ENCODE measurements around the gene MAPKBP1.

Gene MAPKBP1

GRCh38 chr15:41860049-41860828, 86.0 kb downstream of the MAPKBP1 start:
- Histone ChIP-seq H3K9me3 (replicated peaks; ENCODE audit: insufficient read depth, low read length) (no peaks in the 10 kb centered on the region), H3K79me2 (ENCODE audit: low read length) (no peaks in the 10 kb centered on the region), H2AFZ (ENCODE audit: low read length) (no peak overlapping the region), H3K4me1 (ENCODE audit: low read length) (no peaks in the 10 kb centered on the region; the same call in 1 of the 2 replicates), H3K27me3 (replicated peaks; ENCODE audit: insufficient read depth, low read length) (peaks cover 38% of the 10 kb centered on the region), H3F3A (ENCODE audit: insufficient read depth, low read length) (no peaks in the 10 kb centered on the region), H3K4me3 (ENCODE audit: low read length) (no peak overlapping the region), H4K20me1 (ENCODE audit: insufficient read depth, low read length) (no peaks in the 10 kb centered on the region), H3K4me2 (ENCODE audit: low read depth, low read length) (no peak overlapping the region), H3K9ac (ENCODE audit: low read length) (no peak overlapping the region), H3K27ac (ENCODE audit: low read length) (no peak overlapping the region), H3K9me2 (replicated peaks; ENCODE audit: insufficient read depth, low read length) (no peaks in the 10 kb centered on the region), H3K36me3 (replicated peaks; ENCODE audit: insufficient read depth, low read length) (no peaks in the 10 kb centered on the region)
- TF ChIP-seq EZH2phosphoT487 (IDR thresholded peaks at IDR 0.05; ENCODE audit: low read length) (no peak), CTCF (IDR thresholded peaks at IDR 0.05; ENCODE audit: low read length) (no peak), EZH2 (optimal IDR thresholded peaks at IDR 0.05; ENCODE audit: low read depth, low read length) (no peak)
- no peak for DNase-seq

GRCh38 chr15:41861736-41862356, 87.6 kb downstream of the MAPKBP1 start:
- no peaks in the 10 kb centered on the region for H3K4me1 ChIP-seq (ENCODE audit: low read length)

GRCh38 chr15:41862515-41863116, 88.3 kb downstream of the MAPKBP1 start:
- Histone ChIP-seq H3K79me2 (ENCODE audit: low read length) (no peaks in the 10 kb centered on the region), H3K9me2 (replicated peaks; ENCODE audit: insufficient read depth, low read length) (no peaks in the 10 kb centered on the region), H3K27ac (ENCODE audit: low read length) (no peak overlapping the region), H3K4me3 (ENCODE audit: low read length) (no peak overlapping the region), H3K4me2 (ENCODE audit: low read depth, low read length) (no peak overlapping the region), H3K4me1 (ENCODE audit: low read length) (no peaks in the 10 kb centered on the region), H4K20me1 (ENCODE audit: insufficient read depth, low read length) (no peaks in the 10 kb centered on the region), H3K36me3 (replicated peaks; ENCODE audit: insufficient read depth, low read length) (no peaks in the 10 kb centered on the region), H3F3A (ENCODE audit: insufficient read depth, low read length) (no peaks in the 10 kb centered on the region), H2AFZ (ENCODE audit: low read length) (no peak overlapping the region), H3K9ac (ENCODE audit: low read length) (no peak overlapping the region), H3K9me3 (replicated peaks; ENCODE audit: insufficient read depth, low read length) (no peaks in the 10 kb centered on the region), H3K27me3 (replicated peaks; ENCODE audit: insufficient read depth, low read length) (peaks cover 54% of the 10 kb centered on the region)
- no peak for DNase-seq
- TF ChIP-seq EZH2phosphoT487 (IDR thresholded peaks at IDR 0.05; ENCODE audit: low read length), result no peak
- no peak for TF ChIP-seq EZH2 (optimal IDR thresholded peaks at IDR 0.05; ENCODE audit: low read depth, low read length)
- no peak for TF ChIP-seq CTCF (IDR thresholded peaks at IDR 0.05; ENCODE audit: low read length)

More at GRCh38 chr15:41861736-41862356, 87.6 kb downstream of the MAPKBP1 start:
- Histone ChIP-seq H3K79me2 (ENCODE audit: low read length) (no peaks in the 10 kb centered on the region), H3K9me3 (replicated peaks; ENCODE audit: insufficient read depth, low read length) (no peaks in the 10 kb centered on the region), H3K27me3 (replicated peaks; ENCODE audit: insufficient read depth, low read length) (peaks cover 48% of the 10 kb centered on the region), H3K9ac (ENCODE audit: low read length) (no peak overlapping the region), H4K20me1 (ENCODE audit: insufficient read depth, low read length) (no peaks in the 10 kb centered on the region), H2AFZ (ENCODE audit: low read length) (no peak overlapping the region), H3F3A (ENCODE audit: insufficient read depth, low read length) (no peaks in the 10 kb centered on the region), H3K4me3 (ENCODE audit: low read length) (no peak overlapping the region), H3K27ac (ENCODE audit: low read length) (no peak overlapping the region), H3K9me2 (replicated peaks; ENCODE audit: insufficient read depth, low read length) (no peaks in the 10 kb centered on the region), H3K4me2 (ENCODE audit: low read depth, low read length) (no peak overlapping the region), H3K36me3 (replicated peaks; ENCODE audit: insufficient read depth, low read length) (no peaks in the 10 kb centered on the region)
- TF ChIP-seq CTCF (IDR thresholded peaks at IDR 0.05; ENCODE audit: low read length) (no peak), EZH2 (optimal IDR thresholded peaks at IDR 0.05; ENCODE audit: low read depth, low read length) (no peak), EZH2phosphoT487 (IDR thresholded peaks at IDR 0.05; ENCODE audit: low read length) (no peak)
- DNase-seq, result no peak

All from MM.1S (cell line).